ENCODE measurements around the gene GRK5. TPM values are rescaled to one million over a fixed set of nuclear protein-coding genes. Genes with fewer than 3 reads are reported as not detected.
"Not testable (repeated sequence)": the region's sequence is repeated elsewhere in the genome, so short reads cannot be mapped to it uniquely, and the experiment has no call there.

GRK5 gene
- total RNA-seq, 1 donor from 2014 or later = 68.7 TPM

DNA sequence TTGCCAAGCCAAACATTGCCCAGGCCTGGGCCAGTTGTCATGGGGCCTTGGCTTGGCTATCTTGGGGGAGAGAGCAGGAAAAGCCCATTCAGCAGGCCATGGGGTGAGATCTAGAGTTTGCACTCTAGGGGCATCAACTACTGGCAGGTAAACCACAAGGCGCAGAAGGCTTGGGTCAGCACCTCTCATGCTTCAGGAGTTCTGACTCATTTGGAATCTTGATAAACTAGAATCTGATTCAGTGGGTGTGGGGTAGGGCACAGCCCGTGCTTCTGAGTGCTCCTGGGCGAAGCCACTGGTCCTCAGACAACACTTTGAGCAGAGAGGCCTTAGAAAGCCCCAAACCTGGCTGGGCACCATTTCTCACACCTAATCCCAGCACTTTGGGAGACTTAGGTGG, 254.0 kb downstream of the GRK5 start:
- DNase-seq = no peak

DNA sequence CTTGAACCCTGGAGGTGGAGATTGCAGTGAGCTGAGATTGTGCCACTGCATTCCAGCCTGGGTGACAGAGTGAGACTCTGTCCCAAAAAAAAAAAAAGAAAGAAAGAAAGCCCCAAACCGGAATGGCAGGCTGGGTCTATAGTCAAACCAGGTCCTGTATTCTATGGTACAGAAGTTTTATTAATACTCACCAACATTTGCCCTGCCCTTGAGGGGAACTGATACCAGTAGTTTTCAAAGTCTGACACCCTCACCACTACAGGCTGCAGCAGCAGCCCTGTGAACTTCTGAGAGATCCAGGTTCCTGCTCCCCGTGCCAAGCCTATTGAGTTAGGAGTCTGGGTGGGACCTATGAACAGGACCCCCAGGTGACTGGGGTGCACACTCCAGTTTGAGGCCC, 254.6 kb downstream of the GRK5 start:
- H3K9me3 ChIP-seq = no peaks in the 10 kb centered on the region
- no peaks in the 10 kb centered on the region for H3K27me3 ChIP-seq (ENCODE audit: low read depth)
- no peaks in the 10 kb centered on the region for H3K4me1 ChIP-seq
- peaks cover 18% of the 10 kb centered on the region for H3K36me3 ChIP-seq
- DNase-seq = no peak
- no peak overlapping the region for H3K4me3 ChIP-seq
- intact Hi-C loops (cut with DNase I) = no loop called here
- no peak overlapping the region for H3K27ac ChIP-seq
- TF ChIP-seq, protein P1, sequence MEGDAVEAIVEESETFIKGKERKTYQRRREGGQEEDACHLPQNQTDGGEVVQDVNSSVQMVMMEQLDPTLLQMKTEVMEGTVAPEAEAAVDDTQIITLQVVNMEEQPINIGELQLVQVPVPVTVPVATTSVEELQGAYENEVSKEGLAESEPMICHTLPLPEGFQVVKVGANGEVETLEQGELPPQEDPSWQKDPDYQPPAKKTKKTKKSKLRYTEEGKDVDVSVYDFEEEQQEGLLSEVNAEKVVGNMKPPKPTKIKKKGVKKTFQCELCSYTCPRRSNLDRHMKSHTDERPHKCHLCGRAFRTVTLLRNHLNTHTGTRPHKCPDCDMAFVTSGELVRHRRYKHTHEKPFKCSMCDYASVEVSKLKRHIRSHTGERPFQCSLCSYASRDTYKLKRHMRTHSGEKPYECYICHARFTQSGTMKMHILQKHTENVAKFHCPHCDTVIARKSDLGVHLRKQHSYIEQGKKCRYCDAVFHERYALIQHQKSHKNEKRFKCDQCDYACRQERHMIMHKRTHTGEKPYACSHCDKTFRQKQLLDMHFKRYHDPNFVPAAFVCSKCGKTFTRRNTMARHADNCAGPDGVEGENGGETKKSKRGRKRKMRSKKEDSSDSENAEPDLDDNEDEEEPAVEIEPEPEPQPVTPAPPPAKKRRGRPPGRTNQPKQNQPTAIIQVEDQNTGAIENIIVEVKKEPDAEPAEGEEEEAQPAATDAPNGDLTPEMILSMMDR (IDR thresholded peaks at IDR 0.05) = no peak
- ATAC-seq = no peak

More for the DNA sequence above, 254.0 kb downstream of the GRK5 start:
- Histone ChIP-seq H3K36me3 (peaks cover 22% of the 10 kb centered on the region), H3K4me1 (no peaks in the 10 kb centered on the region), H3K27me3 (ENCODE audit: low read depth) (no peaks in the 10 kb centered on the region), H3K4me3 (no peak overlapping the region), H3K9me3 (no peaks in the 10 kb centered on the region), H3K27ac (no peak overlapping the region)
- intact Hi-C loops (cut with DNase I) = no loop called here
- TF ChIP-seq, protein P1 (IDR thresholded peaks at IDR 0.05) = no peak
- ATAC-seq = peak; percentile 74 to 81

DNA sequence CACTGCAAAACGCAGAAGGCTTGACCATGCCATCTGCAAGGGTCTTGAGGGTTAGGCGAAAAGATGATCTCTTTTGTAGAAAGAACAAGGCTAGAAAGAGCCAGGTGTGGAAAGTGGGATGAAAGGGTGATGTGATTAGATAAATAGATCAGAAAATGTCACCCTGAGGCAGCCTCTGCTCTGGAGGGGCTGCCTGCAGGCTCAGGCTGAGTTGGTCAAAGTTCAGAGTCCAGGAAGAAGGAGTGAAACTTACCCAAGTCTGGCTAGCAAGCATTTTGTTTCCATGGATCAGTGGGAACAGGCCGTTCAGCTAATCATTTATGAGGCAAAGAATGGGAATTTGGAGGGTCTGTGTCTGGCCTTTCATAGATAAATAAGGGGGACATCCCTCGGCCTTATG, 255.4 kb downstream of the GRK5 start:
- no peaks in the 10 kb centered on the region for H3K27me3 ChIP-seq (ENCODE audit: low read depth)
- TF ChIP-seq, protein P1 (IDR thresholded peaks at IDR 0.05) = no peak
- H3K9me3 ChIP-seq = no peaks in the 10 kb centered on the region
- H3K36me3 ChIP-seq = peaks cover 9% of the 10 kb centered on the region
- H3K27ac ChIP-seq = no peak overlapping the region
- H3K4me3 ChIP-seq = no peak overlapping the region
- no peak for ATAC-seq
- intact Hi-C loops (cut with DNase I) = no loop called here
- H3K4me1 ChIP-seq = no peaks in the 10 kb centered on the region
- DNase-seq = no peak

DNA sequence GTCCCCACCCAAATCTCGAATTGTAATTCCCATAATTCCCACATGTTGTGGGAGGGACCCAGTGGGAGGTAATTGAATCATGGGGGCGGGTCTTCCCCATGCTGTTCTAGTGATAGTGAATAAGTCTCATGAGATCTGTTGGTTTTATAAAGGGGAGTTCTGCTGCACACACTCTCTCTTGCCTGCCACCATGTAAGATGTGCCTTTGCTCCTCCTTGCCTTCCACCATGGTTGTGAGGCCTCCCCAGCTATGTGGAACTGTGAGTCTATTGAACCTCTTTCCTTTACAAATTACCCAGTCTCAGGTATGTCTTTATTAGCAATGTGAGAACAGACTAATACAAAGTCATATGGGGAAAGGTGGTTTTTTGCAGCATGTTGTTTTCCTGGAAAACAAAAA, 255.8 kb downstream of the GRK5 start:
- ATAC-seq; H3K9me3 ChIP-seq; H3K27ac ChIP-seq; H3K4me3 ChIP-seq; H3K36me3 ChIP-seq; intact Hi-C loops (cut with DNase I); H3K4me1 ChIP-seq; H3K27me3 ChIP-seq (ENCODE audit: low read depth); DNase-seq: not testable (repeated sequence)

DNA sequence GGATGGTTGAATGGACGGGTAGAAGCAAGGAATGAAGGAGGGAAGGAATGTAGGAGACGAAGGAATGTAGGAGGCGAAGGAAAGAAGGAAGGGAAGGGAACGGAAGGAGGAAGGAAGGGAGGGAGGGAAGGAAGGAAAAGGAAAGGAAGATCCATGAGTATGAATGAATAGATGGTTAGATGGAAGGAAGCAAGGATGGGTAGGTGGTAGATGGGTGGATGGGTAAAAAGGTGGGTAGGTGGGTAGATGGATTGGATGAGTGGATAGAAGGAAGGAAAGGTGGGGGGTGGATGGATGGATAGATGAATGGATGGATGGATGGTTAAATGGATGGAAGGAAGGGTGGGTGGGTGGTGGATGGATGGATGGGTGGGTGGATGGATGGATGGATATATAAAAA, 257.7 kb downstream of the GRK5 start:
- no peak overlapping the region for H3K4me3 ChIP-seq
- H3K27ac ChIP-seq = no peak overlapping the region
- intact Hi-C loops (cut with DNase I) = no loop called here
- TF ChIP-seq, protein P1 (IDR thresholded peaks at IDR 0.05) = no peak
- no peaks in the 10 kb centered on the region for H3K4me1 ChIP-seq
- DNase-seq (no peak), ATAC-seq (no peak)
- H3K36me3 ChIP-seq = no peaks in the 10 kb centered on the region
- H3K9me3 ChIP-seq = no peaks in the 10 kb centered on the region
- H3K27me3 ChIP-seq (ENCODE audit: low read depth) = no peaks in the 10 kb centered on the region

DNA sequence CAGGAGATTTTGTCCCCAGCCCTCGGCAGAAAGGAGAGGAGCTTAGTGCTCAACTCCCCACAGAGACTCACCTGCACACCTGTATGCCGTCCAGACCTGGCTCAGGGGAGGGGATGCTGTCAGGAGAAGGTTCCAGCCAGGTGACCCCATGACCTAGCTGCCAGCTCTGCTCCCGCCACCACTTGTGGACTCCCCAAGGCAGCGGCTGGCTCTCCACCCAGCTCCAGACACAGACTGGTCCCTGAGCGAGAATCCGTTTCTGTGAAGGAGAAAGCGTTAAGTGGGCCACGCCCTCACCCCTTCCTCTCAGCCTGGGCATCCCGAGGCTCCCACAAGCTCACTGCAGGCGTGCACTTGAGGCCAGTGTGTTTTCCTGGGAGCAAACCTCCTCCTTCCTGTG, 258.7 kb downstream of the GRK5 start:
- Histone ChIP-seq H3K36me3 (no peaks in the 10 kb centered on the region), H3K27ac (no peak overlapping the region), H3K9me3 (no peaks in the 10 kb centered on the region), H3K27me3 (ENCODE audit: low read depth) (no peaks in the 10 kb centered on the region), H3K4me3 (no peak overlapping the region), H3K4me1 (no peaks in the 10 kb centered on the region)
- ATAC-seq = no peak
- no peak for DNase-seq
- TF ChIP-seq, protein P1 (IDR thresholded peaks at IDR 0.05) = no peak
- intact Hi-C loops (cut with DNase I) = no loop called here
